Stimulated activated CD4-positive, alpha-beta T cell treated with anti-CD3 and anti-CD28 coated beads, Interleukin-12 subunit alpha, Interleukin-12 subunit beta, amount 100 ng/mL, for 24 hours (primary cell): ENCODE measurements around the gene SLFN13.
"Not testable (repeated sequence)": the region's sequence is repeated elsewhere in the genome, so short reads cannot be mapped to it uniquely, and the experiment has no call there.

Experiments
- DNase-seq, 2 experiments: peaks; one replicate each; pipeline ENCODE4 v3.0.0-alpha.2; 2020; ENCODE audit warnings: low read depth in 2 of 2

Gene SLFN13

DNA sequence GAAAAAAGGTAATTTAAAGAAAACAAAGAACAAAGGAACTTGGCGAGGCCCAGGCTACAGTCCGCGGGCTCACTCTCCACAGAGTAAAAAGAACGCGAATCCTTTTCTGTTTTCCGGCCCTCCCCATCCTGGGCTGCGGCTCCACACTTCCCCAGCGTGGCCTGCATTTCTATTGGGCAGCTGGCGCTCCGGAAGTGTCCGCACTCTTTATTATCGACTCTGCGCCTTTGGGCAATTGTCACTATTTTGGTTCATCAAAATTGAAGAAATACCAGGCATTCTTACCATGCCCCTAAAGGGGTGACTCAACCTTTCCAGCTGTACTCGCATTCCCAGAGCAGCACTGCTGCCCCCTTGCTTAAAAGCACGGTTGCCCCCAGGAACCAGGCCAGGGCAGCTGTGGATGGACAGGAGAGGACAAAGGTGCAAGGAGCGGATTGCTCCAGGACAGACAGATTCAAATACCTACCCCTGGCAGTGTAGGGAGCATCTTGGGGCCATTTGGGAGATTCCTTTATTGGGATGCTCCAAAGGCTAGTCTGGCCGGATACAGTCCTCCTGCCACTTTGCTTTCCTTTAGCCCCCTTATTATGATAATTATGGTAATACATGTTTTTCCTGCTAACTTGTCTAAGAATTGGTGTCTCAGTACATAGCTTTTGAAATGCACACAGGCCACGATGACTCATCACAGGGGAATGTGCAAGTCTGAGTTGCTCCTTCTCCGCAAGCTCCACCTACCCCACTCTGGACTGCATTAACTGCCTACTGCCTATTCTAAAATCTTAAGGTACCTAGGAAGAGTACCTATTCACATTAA, 15.3 kb downstream of the SLFN13 start:
- DNase-seq = peak; percentile 49 to 62

DNA sequence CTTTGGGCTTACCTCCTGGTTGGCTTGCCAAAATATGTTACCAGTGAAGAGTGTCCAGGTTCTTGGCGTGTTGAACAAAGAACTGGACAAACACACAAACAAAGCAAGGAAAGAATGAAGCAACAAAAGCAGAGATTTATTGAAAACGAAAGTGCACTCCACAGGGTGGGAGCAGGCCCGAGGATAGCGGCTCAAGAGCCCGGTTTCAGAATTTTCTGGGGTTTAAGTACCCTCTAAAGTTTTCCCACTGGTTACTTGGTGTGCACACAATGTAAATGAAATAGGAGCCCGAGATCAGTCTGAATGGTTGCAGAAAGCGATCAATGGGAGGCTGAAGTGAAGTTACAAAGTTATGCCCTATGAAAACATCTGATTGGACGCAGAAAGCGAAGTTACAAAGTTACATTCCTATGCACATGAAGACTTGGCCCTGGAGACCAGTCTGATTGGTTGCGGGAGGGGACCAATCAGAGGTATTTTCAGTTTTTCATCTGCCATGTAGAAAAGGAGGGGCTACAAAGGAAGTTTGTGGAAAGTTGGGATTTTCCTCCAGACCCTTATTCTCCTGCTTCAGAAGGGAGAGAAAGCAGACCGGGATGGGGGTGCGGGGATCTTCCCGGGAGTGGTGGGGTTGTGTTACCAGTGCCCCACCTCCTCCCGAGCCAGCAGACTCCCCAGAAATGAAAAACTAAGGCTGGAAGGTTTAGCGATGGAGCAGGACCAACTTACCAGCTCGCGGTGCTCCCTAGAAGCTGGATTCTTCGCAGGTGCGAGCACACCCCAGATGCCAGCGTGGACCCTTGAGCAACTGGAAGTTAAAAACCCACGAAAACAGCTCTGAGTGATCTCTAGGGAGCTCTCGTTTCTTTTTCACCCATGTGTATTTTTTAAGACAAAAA, 16.1 kb downstream of the SLFN13 start, which contains the start of gene SLFN12:
SLFN12 (minus strand) TSS at position 325 of the 899 bp plus-strand sequence. CDS start 9,472 bp downstream, outside the sequence.
- DNase-seq = no peak

DNA sequence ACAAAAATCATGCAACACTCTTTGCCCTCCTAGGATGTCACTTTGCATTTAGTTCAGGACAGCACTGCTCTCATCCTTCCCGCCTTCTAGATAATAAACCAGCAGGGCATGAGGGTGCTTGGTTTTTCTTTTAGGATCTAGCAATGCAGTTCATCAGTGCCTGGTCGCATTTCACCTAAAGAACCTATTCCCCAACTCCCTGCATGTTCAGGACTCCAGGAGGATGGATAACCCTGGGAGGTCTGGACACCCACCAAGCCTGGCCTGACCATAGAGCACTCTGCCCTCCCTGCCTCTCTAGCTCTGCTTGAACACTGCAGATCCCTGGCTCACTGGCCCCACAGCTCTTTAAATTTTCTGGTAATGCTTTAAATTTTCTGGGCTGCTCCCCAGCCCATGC, 18.9 kb downstream of the SLFN13 start:
- DNase-seq = no peak

DNA sequence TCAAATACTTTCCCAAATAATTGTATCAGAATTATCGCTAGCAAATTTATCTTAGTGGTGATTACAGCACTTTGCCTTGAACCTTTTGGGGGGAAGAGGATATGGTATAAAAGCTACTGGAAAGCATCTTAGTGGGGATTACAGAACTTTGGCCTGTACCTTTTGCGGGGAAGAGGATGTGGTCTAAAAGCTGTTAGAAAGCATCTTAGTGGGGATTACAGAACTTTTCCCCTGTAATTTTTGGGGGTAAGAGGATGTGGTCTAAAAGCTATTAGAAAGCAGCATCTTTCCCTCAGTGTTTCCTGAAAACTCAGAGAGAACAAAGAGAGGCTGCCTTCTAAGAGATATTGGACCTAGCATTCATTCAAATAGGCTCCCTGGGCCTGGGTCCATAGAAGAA, 20.3 kb downstream of the SLFN13 start:
- DNase-seq = no peak

DNA sequence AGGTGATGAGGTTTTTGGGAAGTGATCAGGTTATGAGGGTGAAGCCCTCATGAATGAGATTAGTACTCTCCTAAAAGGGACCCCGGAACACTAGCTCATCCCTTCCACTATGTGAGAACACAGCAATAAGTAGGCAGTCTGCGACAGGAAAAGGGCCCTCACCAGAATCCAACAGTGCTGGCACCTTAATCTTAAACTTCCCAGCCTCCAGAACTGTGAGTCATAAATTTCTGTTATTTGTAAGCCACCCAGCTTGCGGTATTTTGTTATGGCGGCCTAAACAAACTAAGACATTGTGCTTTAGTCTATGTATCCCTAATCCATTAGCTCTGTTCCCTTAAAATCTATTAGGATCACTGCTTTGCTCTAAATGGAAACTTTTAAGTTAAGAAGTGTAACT, 24.8 kb downstream of the SLFN13 start:
- no peak for DNase-seq

DNA sequence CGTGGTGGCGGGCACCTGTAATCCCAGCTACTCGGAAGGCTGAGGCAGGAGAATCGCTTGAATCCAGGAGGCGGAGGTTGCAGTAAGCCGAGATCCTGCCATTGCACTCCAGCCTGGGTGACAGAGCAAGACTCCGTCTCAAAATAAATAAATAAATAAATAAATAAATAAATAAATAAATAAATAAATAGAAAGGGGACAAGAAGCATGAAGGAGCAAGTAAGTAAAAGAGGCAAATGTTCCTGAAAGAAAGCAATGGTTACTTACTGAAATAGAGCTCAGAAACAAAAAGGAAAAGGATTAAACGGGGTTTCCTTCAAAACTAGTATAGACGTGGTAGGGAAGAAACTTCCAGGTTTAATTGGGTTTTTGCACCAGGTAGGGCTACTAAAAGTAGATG, 27.5 kb downstream of the SLFN13 start:
- not testable (repeated sequence) for DNase-seq

- no peak for DNase-seq
Measured at GRCh38 chr17:35416659-35417058, 31.9 kb downstream of the SLFN13 start.

GRCh38 chr17:35414707-35415106, 33.9 kb downstream of the SLFN13 start:
- DNase-seq = not testable (repeated sequence)

DNA sequence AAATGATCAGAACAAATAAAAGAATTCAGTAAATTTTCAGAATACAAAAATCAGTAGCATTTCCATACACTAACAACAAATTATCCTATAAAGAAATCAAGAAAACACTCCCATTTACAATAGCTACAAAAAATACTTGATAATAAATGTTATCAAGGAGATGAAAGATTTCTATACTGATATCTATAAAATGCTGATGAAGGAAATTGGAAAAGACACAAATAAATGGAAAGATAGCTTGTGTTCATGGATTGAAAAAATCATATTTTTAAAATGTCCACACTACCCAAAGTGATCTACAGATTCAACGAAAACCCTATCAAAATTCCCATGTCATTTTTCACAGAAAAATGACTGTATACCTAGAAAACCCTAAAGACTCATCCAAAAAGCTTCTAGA, 34.3 kb downstream of the SLFN13 start:
- no peak for DNase-seq

DNA sequence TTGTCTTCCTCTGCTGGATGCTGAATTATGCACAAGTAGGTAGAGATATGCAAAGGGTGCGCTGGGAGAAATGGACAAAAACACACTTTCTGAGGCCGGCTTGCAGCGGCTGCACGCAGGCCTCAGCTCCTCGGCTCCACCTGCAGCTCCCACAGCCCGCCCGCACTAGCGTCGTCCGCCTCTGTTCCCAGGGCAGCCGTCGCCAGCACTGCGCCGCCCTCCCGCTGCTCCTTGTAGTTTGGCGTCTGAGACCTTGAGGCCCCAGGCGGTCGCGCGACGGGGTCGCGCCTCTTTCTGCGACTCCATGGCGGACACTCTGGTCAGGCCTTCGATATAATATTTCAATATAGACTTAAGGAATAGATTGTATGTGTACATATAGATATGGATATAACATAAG, 41.0 kb downstream of the SLFN13 start:
- no peak for DNase-seq

DNA sequence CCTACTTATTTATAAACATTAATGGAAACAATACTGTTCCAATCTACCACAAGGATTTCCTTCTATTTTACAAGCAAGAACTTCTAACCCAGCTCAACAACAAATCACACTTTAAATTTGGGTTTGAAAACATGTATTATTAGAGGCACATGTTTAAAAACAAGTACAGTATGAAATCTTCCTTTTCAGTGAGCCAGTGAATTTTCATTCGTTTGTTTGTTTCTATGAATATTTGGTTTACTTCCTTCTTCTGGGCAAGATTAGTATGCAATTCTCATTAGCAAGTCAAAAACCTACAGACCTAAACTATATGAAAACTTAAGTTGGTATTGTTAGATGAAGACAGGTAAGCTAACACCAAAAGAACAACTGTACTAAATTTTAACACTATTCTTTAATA, 42.0 kb downstream of the SLFN13 start:
- DNase-seq = no peak

DNA sequence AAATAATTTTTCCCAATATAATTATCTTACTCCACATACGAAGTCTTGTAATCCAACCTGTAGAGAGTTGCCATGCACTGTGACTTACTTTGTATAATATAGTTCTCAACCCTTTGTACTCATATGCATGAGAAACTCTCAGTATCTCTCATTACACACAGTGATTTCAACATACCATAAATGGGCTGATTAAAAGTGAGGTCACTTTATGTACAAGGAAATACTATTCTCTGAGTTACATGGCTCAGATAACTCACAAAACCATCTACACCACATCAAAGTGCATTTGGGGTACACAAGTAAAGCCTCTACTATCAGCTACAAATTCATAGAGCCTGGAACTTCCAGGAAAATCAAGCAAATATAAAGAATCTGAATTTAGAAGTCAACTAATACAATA, 44.2 kb downstream of the SLFN13 start:
- no peak for DNase-seq

GRCh38 chr17:35393783-35394182, 54.8 kb downstream of the SLFN13 start:
- not testable (repeated sequence) for DNase-seq

DNA sequence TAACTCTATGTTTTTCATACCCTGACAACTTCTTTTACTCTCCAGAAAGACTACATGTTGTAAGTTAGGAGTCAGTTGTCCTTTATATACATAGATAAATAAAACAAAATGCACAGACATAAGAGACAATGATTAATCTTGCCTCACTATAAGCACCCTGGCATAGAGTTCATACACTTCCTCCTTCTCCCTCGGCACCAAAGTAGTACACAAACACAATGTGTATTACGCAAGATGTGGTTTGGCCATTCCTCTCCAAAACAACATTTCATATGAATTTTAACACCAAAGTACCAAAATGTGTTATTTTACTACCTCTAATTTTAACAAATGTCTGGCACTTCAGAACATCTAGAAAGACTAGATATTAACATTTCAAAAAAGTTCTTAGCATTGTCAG, 57.9 kb downstream of the SLFN13 start:
- DNase-seq = no peak

- no peak for DNase-seq
Measured at GRCh38 chr17:35390156-35390555, 58.4 kb downstream of the SLFN13 start.

GRCh38 chr17:35387496-35387895, 61.1 kb downstream of the SLFN13 start:
- no peak for DNase-seq
